ENCODE measurements around the gene DTNA.

GRCh38 chr18:34773378-34773777 lies 63.3 kb downstream of the DTNA start:
- TF ChIP-seq CTCF (IDR thresholded peaks at IDR 0.05) (no peak), POLR2A (IDR thresholded peaks at IDR 0.05) (no peak), POLR2AphosphoS5 (IDR thresholded peaks at IDR 0.05) (no peak)

Measured in prostate gland (tissue), 2 donors.